ENCODE data around the gene ADGRG1. TPM values are rescaled to one million over a fixed set of nuclear protein-coding genes. Genes with fewer than 3 reads are reported as not detected.

Gene ADGRG1
- total RNA-seq, 1 experiment from 2014 or later, result 10.2 TPM

GRCh38 chr16:57682809-57683635 is 54.6 kb downstream of the ADGRG1 start:
- H3K4me3 Mint-ChIP-seq (ENCODE audit: unreplicated experiment), result no peak overlapping the region
- no peaks in the 10 kb centered on the region for H3K27me3 Mint-ChIP-seq (ENCODE audit: insufficient read depth, unreplicated experiment)
- intact Hi-C loops (cut with micrococcal nuclease), result no loop called here
- ChIA-PET CTCF (interaction anchor here (0.7 to 1.0 kb wide), 2 partner anchors 106 to 234 kb away, joined by 3 to 5 read pairs; no protein-coding TSS in a partner anchor), POLR2A (no interaction called here)
- H3K27ac Mint-ChIP-seq (ENCODE audit: low read depth, unreplicated experiment), result no peak overlapping the region
- no TSS peak for BruUV-seq (replicated peaks)
- TF ChIP-seq, protein P1, sequence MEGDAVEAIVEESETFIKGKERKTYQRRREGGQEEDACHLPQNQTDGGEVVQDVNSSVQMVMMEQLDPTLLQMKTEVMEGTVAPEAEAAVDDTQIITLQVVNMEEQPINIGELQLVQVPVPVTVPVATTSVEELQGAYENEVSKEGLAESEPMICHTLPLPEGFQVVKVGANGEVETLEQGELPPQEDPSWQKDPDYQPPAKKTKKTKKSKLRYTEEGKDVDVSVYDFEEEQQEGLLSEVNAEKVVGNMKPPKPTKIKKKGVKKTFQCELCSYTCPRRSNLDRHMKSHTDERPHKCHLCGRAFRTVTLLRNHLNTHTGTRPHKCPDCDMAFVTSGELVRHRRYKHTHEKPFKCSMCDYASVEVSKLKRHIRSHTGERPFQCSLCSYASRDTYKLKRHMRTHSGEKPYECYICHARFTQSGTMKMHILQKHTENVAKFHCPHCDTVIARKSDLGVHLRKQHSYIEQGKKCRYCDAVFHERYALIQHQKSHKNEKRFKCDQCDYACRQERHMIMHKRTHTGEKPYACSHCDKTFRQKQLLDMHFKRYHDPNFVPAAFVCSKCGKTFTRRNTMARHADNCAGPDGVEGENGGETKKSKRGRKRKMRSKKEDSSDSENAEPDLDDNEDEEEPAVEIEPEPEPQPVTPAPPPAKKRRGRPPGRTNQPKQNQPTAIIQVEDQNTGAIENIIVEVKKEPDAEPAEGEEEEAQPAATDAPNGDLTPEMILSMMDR (IDR thresholded peaks at IDR 0.05; ENCODE audit: unreplicated experiment), result no peak
- no peaks in the 10 kb centered on the region for H3K9me3 Mint-ChIP-seq (ENCODE audit: unreplicated experiment)
- DNase-seq (ENCODE audit: unreplicated experiment), result no peak
- H3K36me3 Mint-ChIP-seq (ENCODE audit: insufficient read depth, unreplicated experiment), result no peaks in the 10 kb centered on the region
- no peaks in the 10 kb centered on the region for H3K4me1 Mint-ChIP-seq (ENCODE audit: insufficient read depth, unreplicated experiment)

- Mint-ChIP-seq H3K27ac (ENCODE audit: low read depth, unreplicated experiment) (no peak overlapping the region), H3K4me3 (ENCODE audit: unreplicated experiment) (no peak overlapping the region), H3K4me1 (ENCODE audit: insufficient read depth, unreplicated experiment) (no peaks in the 10 kb centered on the region), H3K9me3 (ENCODE audit: unreplicated experiment) (no peaks in the 10 kb centered on the region), H3K36me3 (ENCODE audit: insufficient read depth, unreplicated experiment) (no peaks in the 10 kb centered on the region), H3K27me3 (ENCODE audit: insufficient read depth, unreplicated experiment) (no peaks in the 10 kb centered on the region)
- TF ChIP-seq, protein P1 (IDR thresholded peaks at IDR 0.05; ENCODE audit: unreplicated experiment), result no peak
- CTCF ChIA-PET, result interaction anchor here (0.5 to 1.0 kb wide), 3 partner anchors 91 to 395 kb away, joined by 3 to 5 read pairs (median 3); no protein-coding TSS in a partner anchor
- POLR2A ChIA-PET, result interaction anchor here (0.7 kb wide), 1 partner anchor 135 kb away, joined by 3 read pairs; no protein-coding TSS in a partner anchor
- intact Hi-C loops (cut with micrococcal nuclease), result no loop called here
- DNase-seq (ENCODE audit: unreplicated experiment), result no peak
- BruUV-seq (replicated peaks), result no TSS peak
Measured at GRCh38 chr16:57683636-57684545, 55.5 kb downstream of the ADGRG1 start.

DNA sequence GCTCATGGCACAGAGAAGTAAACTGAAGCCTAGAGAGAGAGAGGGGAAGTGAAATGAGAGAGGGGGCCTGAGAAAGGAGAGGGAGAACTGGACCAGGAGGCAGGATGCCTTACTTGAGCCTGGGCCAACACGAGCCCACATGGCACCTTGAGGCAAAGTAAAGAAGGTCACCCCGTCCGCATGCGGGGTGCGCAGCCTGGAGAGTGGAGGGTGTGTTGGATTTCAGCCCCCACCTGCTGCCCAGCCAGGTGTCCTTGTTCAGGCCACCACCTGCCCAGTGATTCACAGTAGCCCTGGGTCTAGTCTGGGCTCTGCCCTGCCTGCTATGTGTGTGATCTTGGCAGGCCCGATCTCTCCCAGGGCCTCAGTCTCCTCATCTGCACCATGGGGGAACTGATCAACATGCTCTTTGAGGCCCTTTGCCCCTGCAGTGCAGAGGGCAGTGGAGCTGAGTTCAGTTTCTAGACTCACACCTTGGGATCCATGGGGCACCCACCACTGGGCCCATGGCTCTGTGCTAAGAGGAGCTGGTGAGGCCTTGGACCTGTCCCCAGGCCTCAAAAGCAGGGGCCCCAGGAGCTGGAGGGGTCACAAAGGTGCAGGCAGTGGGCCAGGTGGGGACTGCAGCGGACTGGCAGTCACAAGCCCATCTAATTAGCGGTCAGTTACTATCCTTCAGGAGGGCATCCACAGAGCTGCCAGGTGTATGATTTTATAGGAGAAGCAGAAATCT is 56.4 kb downstream of the ADGRG1 start:
- TF ChIP-seq, protein P1 (IDR thresholded peaks at IDR 0.05; ENCODE audit: unreplicated experiment), result no peak
- ChIA-PET CTCF (interaction anchor here (0.6 to 0.7 kb wide), 3 partner anchors 35 to 396 kb away, joined by 3 read pairs; no protein-coding TSS in a partner anchor), POLR2A (interaction anchor here (0.7 kb wide), 1 partner anchor 134 kb away, joined by 3 read pairs; no protein-coding TSS in a partner anchor)
- Mint-ChIP-seq H3K36me3 (ENCODE audit: insufficient read depth, unreplicated experiment) (no peaks in the 10 kb centered on the region), H3K27ac (ENCODE audit: low read depth, unreplicated experiment) (no peak overlapping the region), H3K27me3 (ENCODE audit: insufficient read depth, unreplicated experiment) (no peaks in the 10 kb centered on the region), H3K4me3 (ENCODE audit: unreplicated experiment) (no peak overlapping the region), H3K4me1 (ENCODE audit: insufficient read depth, unreplicated experiment) (no peaks in the 10 kb centered on the region), H3K9me3 (ENCODE audit: unreplicated experiment) (no peaks in the 10 kb centered on the region)
- DNase-seq (ENCODE audit: unreplicated experiment), result no peak
- intact Hi-C loops (cut with micrococcal nuclease), result no loop called here
- BruUV-seq (replicated peaks), result no TSS peak
